ENCODE data around the gene AHCTF1.

The AHCTF1 gene

GRCh38 chr1:246798606-246799496 is 132.9 kb downstream of the AHCTF1 start:
- no peak for DNase-seq (ENCODE audit: low spot score)

- no peak for DNase-seq (ENCODE audit: low spot score)
Observed at GRCh38 chr1:246798107-246798506, 133.6 kb downstream of the AHCTF1 start.

DNA sequence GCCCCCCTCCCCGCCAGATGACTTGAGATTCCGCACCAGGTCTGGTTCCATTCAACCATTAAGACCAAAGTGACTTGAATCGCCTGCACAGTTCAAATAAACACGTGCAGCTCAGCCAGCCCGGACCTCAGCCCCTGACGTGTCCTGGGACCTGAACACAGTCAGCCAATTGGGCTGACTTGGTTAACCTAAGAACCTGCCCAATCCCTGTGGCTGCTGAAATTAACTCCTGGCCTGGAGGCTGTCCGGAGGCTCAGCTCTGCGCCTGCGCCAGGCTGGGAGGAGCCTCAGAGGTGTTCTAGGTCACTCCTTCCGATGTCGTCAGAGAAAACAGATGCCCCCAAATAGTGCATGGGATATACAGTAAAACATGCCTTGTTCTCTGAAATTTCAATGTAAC is 134.2 kb downstream of the AHCTF1 start:
- no peak for DNase-seq (ENCODE audit: low spot score)

GRCh38 chr1:246797157-246797556 is 134.6 kb downstream of the AHCTF1 start:
- DNase-seq (ENCODE audit: low spot score) = no peak

DNA sequence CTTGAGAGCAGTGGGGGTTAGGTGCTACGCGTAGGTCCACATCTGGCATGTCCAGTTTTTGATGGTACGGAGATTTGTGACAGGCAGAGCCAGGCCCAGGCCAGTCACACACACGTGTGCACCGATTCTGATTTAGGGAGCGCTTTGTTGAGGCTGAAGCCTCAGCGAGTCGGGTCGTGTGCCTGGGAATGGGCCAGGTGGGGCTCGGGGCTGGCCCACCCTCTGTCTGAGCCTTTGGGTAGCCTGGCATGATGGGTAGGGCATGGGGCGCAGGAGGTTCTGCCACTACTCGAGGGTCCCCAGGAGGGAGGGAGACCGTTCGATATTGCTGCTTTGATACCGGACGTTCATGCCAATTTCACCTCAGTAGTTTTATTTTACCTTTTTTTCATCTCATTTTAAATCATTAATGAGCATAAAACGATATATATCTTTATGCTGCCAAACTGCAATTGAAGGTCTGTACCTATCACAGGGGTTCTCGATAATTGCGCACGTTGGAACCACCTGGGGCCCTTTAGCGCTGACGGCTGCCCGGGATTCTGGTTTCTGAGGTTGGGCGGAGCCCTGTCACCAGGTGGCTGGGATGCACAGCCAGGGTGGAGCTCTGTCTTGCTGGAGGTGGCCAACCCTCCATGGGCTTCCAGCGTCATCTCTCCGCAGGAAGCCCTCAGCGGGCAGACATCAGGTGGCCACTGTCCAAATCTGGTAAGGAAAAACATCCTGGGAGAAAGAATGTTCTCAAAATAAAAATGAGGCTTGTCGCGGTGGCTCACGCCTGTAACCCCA is 135.6 kb downstream of the AHCTF1 start:
- no peak for DNase-seq (ENCODE audit: low spot score)

- no peak for DNase-seq (ENCODE audit: low spot score)
Observed at GRCh38 chr1:246794828-246795671, 136.7 kb downstream of the AHCTF1 start.

DNA sequence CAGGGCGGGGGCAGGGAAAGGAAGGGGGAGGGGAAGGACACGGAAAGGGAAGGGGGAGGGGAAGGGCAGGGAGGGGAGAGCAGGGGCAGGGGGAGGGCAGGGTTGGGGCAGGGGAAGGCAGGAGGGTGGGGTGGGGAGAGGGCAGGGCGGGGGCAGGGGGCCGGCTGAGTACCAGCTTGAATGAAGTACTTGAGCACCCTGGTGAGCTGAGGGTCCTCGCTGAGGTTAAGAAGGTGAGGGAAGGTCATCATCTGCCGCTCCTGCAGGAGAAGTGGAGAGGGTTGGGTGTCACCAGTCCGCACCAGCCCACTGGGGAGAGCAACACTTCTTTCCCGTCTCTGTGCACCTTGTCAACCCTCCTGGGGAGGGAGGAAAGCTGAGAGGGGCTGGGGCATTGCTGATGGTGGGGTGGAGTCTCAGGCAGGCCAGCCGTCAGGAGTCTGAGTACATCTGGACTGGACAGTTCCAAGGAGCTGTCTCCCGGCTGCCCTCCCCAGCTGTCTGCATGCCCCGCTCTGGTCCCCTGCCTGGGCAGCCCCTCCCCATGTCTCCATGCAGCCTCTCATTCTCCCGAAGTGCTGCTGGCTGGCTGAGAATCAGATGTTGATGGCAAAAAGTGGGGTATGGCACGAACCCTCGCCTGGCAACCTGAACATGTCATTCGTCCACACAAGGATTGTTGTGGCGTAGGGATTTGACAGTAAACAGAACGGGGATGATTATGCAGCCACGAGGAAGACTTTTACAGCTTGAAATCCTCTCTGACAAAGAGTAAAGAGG is 137.5 kb downstream of the AHCTF1 start:
- no peak for DNase-seq (ENCODE audit: low spot score)

DNA sequence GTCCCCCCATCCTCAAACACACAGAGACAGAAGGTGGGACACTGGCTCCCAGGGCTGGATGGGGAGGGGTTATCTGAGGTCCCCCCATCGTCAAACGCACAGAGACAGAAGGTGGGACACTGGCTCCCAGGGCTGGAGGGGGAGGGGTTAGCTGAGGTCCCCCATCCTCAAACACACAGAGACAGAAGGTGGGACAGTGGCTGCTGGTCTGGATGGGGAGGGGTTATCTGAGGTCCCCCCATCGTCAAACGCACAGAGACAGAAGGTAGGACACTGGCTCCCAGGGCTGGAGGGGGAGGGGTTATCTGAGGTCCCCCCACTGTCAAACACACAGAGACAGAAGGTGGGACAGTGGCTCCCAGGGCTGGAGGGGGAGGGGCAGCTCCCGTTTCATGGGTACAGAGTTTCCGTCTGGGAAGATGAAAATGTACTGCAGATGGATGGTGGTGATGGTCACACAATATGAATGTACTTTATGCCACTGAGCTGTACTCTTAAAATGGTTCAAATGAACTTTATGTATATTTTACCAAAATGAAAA is 138.3 kb downstream of the AHCTF1 start:
- DNase-seq (ENCODE audit: low spot score) = no peak

- DNase-seq (ENCODE audit: low spot score) = no peak
Observed at GRCh38 chr1:246792603-246793002, 139.1 kb downstream of the AHCTF1 start.

- DNase-seq (ENCODE audit: low spot score) = no peak
Observed at GRCh38 chr1:246791303-246791918, 140.3 kb downstream of the AHCTF1 start.

DNA sequence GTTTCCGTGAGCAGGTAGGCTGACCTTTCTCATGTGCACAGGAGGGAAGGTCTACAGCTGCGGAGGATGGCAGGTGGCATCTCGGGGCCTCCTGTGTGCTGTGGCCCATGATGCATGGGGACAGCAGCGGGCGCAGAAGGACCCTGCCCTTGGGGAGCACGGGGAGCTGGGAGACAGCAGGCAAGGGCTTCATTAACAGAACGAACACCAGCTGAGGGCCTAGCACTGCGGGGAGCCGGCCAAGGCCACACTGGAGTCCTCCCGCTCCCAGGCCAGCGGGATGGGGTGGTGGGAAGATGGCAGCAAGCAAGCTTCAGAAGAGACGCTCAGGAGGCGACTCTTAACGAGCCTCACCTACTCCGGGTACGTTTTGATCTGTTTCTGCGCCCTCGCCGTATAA is 140.9 kb downstream of the AHCTF1 start:
- DNase-seq (ENCODE audit: low spot score) = no peak

GRCh38 chr1:246790364-246790763 is 141.4 kb downstream of the AHCTF1 start:
- DNase-seq (ENCODE audit: low spot score) = no peak

DNA sequence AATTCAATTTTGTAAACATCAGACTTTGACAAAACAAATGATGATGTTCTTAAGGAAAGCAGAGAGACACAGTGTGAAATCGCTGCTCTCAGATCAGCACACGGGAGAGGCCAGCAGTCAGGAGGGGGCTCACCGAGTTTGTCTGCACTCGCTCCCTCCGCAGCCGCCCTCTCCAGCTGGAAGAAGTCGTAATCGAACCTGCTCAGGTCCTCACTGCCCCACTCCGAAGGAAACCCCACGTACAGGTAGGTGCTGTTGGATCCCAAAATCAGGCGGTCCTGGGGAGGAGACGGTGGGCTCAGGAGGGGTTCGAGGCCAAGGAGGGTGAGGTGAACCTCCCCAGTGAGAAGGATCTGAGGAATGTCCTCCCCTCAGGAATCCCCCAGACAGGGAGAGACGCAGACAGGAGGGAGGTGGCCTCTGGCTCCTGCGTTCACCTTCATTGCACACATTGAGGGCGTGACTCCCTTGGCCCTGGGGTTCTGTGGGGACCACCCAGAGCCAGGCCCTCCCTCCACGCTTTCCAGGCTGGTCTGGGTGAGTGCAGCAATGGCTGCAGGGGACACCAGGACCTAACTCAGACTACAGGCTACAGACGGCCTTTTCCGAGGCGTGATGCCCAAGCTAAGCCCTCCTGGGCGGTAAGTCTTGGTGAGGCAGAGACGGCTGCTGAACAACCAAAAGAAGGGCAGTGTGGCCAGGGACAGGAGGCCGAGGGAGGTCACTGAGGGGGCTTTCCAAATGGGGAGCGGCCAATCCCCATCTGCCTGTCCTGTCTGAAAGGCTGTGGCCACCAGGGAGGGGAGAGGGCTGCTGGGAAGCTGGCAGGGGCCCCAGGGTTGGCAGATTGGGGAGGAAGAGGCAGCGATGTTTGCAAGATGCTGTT is 142.1 kb downstream of the AHCTF1 start:
- no peak for DNase-seq (ENCODE audit: low spot score)
